Renal cortex interstitium (tissue), 15 donors: ENCODE data around the gene GORASP2. TPM values are rescaled to one million over a fixed set of nuclear protein-coding genes. Genes with fewer than 3 reads are reported as not detected.

ENCODE experiments used
- DNase-seq, 11 donors: peaks; one replicate each; pipeline ENCODE4 v3.0.0-alpha.2; 2013; ENCODE audit warnings: low read depth in 9 of 11, low spot score in 4 of 11; ENCODE audit errors: extremely low read depth in 1 of 11
- long read RNA-seq, 16 experiments: transcript quantifications; one replicate each; lab custom pipeline, GENCODE V29; 2026
- polyA plus RNA-seq, 3 donors: library from polyadenylated mRNA; unstranded; fragments of 120-200 nt; gene quantifications; one replicate each; pipeline ENCODE4 v1.2.1, GENCODE V29; 2013; ENCODE audit not compliant: insufficient read length in 3 of 3

Gene GORASP2
- 10 to 100 TPM; 72.8 to 89.3 (median 83.3) TPM for polyA plus RNA-seq
- long read RNA-seq, donor 1, transcript GORASP2-201 (10 exons, 3,173 nt): major isoform, 6 of 30 reads
- long read RNA-seq, donor 1, transcript GORASP2-207 (5 exons, 2,096 nt): major isoform, 6 of 30 reads
- long read RNA-seq, donor 1, partial matches to known transcripts: 17 of 30 reads
- long read RNA-seq, donor 1, other reads (novel, unspliced or antisense): 0 of 30 reads
- long read RNA-seq, donor 2, transcript GORASP2-207 (5 exons, 2,096 nt): major isoform, 15 of 55 reads
- long read RNA-seq, donor 2, transcript GORASP2-201 (10 exons, 3,173 nt): minor isoform, 5 of 55 reads
- long read RNA-seq, donor 2, partial matches to known transcripts: 33 of 55 reads
- long read RNA-seq, donor 2, other reads (novel, unspliced or antisense): 0 of 55 reads
- long read RNA-seq, donor 3, transcript GORASP2-201 (10 exons, 3,173 nt): major isoform, 22 of 89 reads
- long read RNA-seq, donor 3, transcript GORASP2-207 (5 exons, 2,096 nt): minor isoform, 10 of 89 reads
- long read RNA-seq, donor 3, partial matches to known transcripts: 57 of 89 reads
- long read RNA-seq, donor 3, other reads (novel, unspliced or antisense): 0 of 89 reads
- long read RNA-seq, donor 4, transcript GORASP2-201 (10 exons, 3,173 nt): major isoform, 21 of 36 reads
- long read RNA-seq, donor 4, partial matches to known transcripts: 12 of 36 reads
- long read RNA-seq, donor 4, other reads (novel, unspliced or antisense): 0 of 36 reads
- long read RNA-seq, donor 5: 0 reads
- long read RNA-seq, donor 6, transcript GORASP2-201 (10 exons, 3,173 nt): major isoform, 11 of 55 reads
- long read RNA-seq, donor 6, transcript GORASP2-207 (5 exons, 2,096 nt): major isoform, 11 of 55 reads
- long read RNA-seq, donor 6, partial matches to known transcripts: 32 of 55 reads
- long read RNA-seq, donor 6, other reads (novel, unspliced or antisense): 0 of 55 reads
- long read RNA-seq, donor 7, transcript GORASP2-201 (10 exons, 3,173 nt): major isoform, 14 of 49 reads
- long read RNA-seq, donor 7, transcript GORASP2-207 (5 exons, 2,096 nt): minor isoform, 12 of 49 reads
- long read RNA-seq, donor 7, partial matches to known transcripts: 22 of 49 reads
- long read RNA-seq, donor 7, other reads (novel, unspliced or antisense): 0 of 49 reads
- long read RNA-seq, donor 8, transcript GORASP2-207 (5 exons, 2,096 nt): minor isoform, 12 of 88 reads
- long read RNA-seq, donor 8, transcript GORASP2-201 (10 exons, 3,173 nt): major isoform, 21 of 88 reads
- long read RNA-seq, donor 8, partial matches to known transcripts: 54 of 88 reads
- long read RNA-seq, donor 8, other reads (novel, unspliced or antisense): 0 of 88 reads
- long read RNA-seq, donor 9, transcript GORASP2-201 (10 exons, 3,173 nt): major isoform, 19 of 43 reads
- long read RNA-seq, donor 9, partial matches to known transcripts: 21 of 43 reads
- long read RNA-seq, donor 9, other reads (novel, unspliced or antisense): 0 of 43 reads
- long read RNA-seq, donor 10, transcript GORASP2-201 (10 exons, 3,173 nt): minor isoform, 14 of 58 reads
- long read RNA-seq, donor 10, transcript GORASP2-207 (5 exons, 2,096 nt): major isoform, 16 of 58 reads
- long read RNA-seq, donor 10, partial matches to known transcripts: 28 of 58 reads
- long read RNA-seq, donor 10, other reads (novel, unspliced or antisense): 0 of 58 reads
- long read RNA-seq, donor 11, transcript GORASP2-207 (5 exons, 2,096 nt): minor isoform, 6 of 43 reads
- long read RNA-seq, donor 11, transcript GORASP2-201 (10 exons, 3,173 nt): major isoform, 15 of 43 reads
- long read RNA-seq, donor 11, partial matches to known transcripts: 22 of 43 reads
- long read RNA-seq, donor 11, other reads (novel, unspliced or antisense): 0 of 43 reads
- long read RNA-seq, donor 12, transcript GORASP2-201 (10 exons, 3,173 nt): major isoform, 5 of 9 reads
- long read RNA-seq, donor 12, partial matches to known transcripts: 0 of 9 reads
- long read RNA-seq, donor 12, other reads (novel, unspliced or antisense): 0 of 9 reads
- long read RNA-seq, donor 13, transcript GORASP2-207 (5 exons, 2,096 nt): major isoform, 26 of 173 reads
- long read RNA-seq, donor 13, transcript GORASP2-201 (10 exons, 3,173 nt): minor isoform, 24 of 173 reads
- long read RNA-seq, donor 13, partial matches to known transcripts: 121 of 173 reads
- long read RNA-seq, donor 13, other reads (novel, unspliced or antisense): 0 of 173 reads
- long read RNA-seq, donor 14, transcript GORASP2-207 (5 exons, 2,096 nt): minor isoform, 7 of 50 reads
- long read RNA-seq, donor 14, transcript GORASP2-201 (10 exons, 3,173 nt): major isoform, 14 of 50 reads
- long read RNA-seq, donor 14, partial matches to known transcripts: 29 of 50 reads
- long read RNA-seq, donor 14, other reads (novel, unspliced or antisense): 0 of 50 reads
- long read RNA-seq, donor 15, transcript GORASP2-201 (10 exons, 3,173 nt): major isoform, 6 of 19 reads
- long read RNA-seq, donor 15, partial matches to known transcripts: 13 of 19 reads
- long read RNA-seq, donor 15, other reads (novel, unspliced or antisense): 0 of 19 reads
- long read RNA-seq, donor 16, transcript GORASP2-201 (10 exons, 3,173 nt): major isoform, 64 of 161 reads
- long read RNA-seq, donor 16, transcript GORASP2-207 (5 exons, 2,096 nt): minor isoform, 6 of 161 reads
- long read RNA-seq, donor 16, partial matches to known transcripts: 89 of 161 reads
- long read RNA-seq, donor 16, other reads (novel, unspliced or antisense): 0 of 161 reads

DNA sequence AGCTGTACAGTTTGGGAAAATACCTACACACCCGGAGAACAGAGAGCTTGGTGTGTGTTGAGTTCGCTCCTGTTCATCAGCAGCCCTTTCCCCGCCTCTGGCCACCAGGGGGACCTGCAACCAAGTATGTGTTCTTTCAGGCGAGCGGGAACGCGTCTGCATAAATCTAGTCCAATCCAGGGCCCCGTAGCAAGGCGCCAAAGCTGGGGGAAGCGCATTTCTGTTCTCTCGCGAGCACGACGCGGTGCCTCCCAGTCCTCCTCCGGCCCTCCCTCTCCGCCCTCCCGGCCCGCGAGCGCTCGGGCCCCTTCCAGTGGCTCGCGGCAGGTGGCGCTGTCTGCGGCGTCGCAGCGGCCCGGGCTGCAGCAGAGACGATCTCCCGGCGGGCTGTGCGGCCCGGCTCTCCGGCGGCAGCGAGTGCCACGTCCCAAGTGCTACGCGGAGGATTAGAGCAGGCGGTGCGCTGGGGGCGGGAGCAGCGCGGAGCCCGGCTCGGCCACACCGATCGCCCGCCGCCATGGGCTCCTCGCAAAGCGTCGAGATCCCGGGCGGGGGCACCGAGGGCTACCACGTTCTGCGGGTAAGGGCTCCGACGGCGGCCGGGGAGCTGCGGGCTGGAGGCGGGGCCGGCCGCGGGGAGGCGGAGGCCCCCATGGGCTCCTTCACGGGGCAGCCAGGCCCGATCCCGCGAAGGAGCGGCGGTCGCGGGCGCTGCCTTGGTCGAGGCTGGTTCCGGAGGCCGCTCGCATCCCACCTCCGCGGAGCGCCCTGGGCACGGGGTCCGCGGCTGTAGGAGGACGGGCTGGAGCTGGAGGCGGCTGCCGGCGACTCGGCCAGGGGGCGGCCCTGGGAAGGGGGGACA, at the start of gene GORASP2:
Gene GORASP2 (plus strand): TSS at position 430 of the 862 bp plus-strand sequence. CDS start 88 bp downstream, at position 518.
- DNase-seq: peak; percentile 94 to 99 (median 98)

DNA sequence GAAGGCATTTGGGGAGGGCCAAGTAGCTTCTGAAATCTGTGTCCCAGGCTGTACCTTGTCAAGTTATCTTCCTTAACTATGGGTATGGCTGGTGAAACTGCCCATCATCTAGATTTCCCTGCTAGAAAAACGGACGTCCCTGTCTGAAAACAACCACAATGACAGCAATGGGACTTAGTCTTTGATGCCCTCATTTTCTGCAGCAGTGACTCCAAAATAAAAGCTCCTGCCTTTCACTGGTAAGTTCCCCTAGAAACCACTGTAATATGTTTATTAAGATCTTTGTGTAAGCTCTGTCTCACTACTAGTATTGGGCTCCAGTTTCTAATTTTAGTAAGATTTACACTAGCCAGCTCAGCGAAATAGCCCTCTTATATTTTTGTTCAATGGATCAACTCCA, 47.2 kb upstream of the GORASP2 start:
- DNase-seq: no peak

DNA sequence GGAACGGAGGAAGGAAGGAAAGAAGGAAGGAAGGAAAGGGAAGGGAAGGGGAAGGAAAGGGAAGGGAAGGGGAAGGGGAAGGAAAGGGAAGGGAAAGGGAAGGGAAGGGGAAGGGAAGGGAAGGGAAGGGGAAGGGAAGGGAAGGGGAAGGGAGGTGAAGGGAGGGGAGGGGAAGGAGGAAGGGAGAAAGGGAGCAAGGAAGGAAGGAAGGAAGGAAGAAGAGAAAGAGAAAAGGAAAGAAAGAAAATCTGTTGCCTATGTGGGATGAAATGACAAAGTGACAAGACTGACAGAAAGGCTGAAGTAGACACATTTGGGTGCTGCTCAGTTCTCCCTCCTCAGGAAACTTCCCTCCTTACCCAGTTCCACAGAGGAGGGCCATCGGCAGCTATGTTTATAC, 46.3 kb upstream of the GORASP2 start:
- DNase-seq: no peak

GRCh38 chr2:170883683-170884082, 45.4 kb upstream of the GORASP2 start:
- no peak for DNase-seq

- DNase-seq: no peak
Measured at GRCh38 chr2:170885130-170885791, 43.8 kb upstream of the GORASP2 start.

- DNase-seq: no peak
Measured at GRCh38 chr2:170886386-170886785, 42.7 kb upstream of the GORASP2 start.

DNA sequence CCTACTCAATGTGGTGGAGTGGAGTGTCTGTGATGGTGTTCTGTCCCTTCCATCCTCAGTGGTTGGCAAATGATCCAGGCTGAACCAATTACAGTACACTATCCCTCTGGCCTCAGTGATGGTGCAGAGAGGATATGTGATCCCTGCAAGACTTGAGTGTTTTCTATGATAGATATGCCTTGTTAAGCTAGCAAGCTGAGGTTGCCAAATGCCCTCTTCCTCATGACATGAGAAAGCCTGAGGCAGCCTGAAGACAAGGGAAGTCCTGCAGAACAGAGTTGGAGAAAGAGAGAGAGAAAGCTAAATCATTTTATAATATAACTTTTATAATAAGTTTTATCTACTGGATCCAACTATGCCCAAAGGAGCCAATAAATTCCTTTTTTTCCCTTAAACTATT, 41.6 kb upstream of the GORASP2 start:
- no peak for DNase-seq

- DNase-seq: no peak
Measured at GRCh38 chr2:170887896-170888295, 41.2 kb upstream of the GORASP2 start.

DNA sequence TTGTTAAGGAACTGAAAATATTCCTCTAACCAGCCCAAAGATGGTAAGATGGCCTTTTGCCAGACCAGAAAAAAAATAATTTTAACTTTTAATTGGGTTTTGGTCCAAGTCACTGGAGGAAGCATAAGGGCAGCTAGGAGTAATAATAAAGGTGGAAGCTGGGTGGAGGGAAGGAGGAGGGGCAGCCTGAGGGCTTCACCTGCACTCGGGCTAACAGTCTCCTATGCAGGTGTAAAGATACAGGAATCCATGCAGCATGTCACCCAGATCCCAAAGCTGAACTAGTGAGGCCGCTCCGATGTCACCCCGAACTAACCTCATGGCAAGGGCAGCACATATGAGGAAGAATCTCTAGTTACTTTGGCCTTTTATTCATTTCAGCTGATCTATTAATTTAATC, 37.2 kb upstream of the GORASP2 start:
- no peak for DNase-seq

GRCh38 chr2:170892391-170892951, 36.6 kb upstream of the GORASP2 start:
- DNase-seq: no peak

- DNase-seq: no peak
Measured at GRCh38 chr2:170895023-170895757, 33.9 kb upstream of the GORASP2 start.

GRCh38 chr2:170896622-170897021, 32.4 kb upstream of the GORASP2 start:
- no peak for DNase-seq

GRCh38 chr2:170897108-170897507, 31.9 kb upstream of the GORASP2 start:
- DNase-seq: no peak

GRCh38 chr2:170905864-170906263, 23.2 kb upstream of the GORASP2 start:
- DNase-seq: no peak
